Esophagus muscularis mucosa (tissue), 4 donors: ENCODE results near the gene NRARP.

Source experiments
- CTCF ChIP-seq, 3 experiments: fragments of 200-600 bp in 2 of 3; fragments of 450-650 bp in 1 of 3; sonication (generic) in 2 of 3; IDR thresholded peaks; one replicate each; pipeline ENCODE4 v1.5.1; 2017 to 2019; ENCODE audit warnings: antibody characterized with exemption in 3 of 3, mild to moderate bottlenecking in 2 of 3, moderate library complexity in 1 of 3
- EP300 ChIP-seq: sonication (generic); formaldehyde crosslinking; IDR thresholded peaks from one replicate; pipeline ENCODE4 v1.6.1; 2017; ENCODE audit warnings: antibody characterized with exemption
- POLR2A ChIP-seq: fragments of 450-650 bp; IDR thresholded peaks from one replicate; pipeline ENCODE4 v1.6.1; 2017; ENCODE audit warnings: antibody characterized with exemption, moderate library complexity, mild to moderate bottlenecking, low read depth
- POLR2AphosphoS5 ChIP-seq, 2 donors: sonication (generic); formaldehyde crosslinking; IDR thresholded peaks; one replicate each; pipeline ENCODE4 v1.6.1; 2017; ENCODE audit warnings: antibody characterized with exemption in 2 of 2

DNA sequence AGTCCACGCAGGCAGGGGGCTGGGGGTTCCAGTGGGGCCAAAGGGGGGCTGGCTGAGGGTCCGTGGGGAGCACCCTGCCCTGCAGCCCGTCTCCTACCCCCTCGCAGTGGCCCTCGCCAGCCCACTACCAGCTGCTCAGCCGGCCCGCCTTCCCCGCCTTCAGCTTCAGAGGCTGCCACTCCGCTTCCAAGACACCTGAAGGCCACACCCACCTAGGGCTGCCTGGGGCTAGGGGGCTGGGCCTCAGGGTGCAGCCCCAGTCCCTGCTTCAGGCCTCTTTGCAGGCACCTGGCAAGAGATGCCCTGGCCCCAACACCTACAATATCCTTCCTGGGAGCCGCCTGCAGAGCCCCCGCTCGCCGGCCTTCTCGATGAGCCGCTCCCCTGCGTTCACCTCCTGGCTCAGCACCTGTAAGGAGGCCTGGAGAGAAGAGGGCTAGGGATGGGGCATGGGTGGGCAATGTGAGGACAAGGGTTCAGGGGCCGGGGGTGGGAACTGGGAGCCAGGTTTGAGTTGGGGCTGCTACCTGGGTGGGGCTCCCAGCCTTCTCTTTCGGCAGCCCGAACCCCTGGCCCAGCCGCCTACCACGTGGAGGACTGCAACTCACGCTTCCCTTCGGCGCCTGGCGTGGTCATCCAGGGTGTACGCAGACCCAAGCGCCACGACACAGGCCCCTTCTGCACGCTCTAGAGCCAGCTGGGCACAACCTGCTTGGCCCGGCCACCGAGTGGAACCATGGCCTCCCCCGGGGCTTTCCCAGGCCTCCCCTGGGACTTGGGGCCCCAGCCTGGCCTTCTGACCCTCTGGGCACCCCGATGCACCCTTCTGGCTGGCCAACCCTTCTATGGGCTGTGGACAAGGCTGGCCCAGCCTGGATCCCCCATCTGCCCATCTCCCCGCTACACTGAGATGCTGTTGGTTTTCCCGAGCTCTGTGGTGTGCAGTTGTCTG, 49.2 kb downstream of the NRARP start:
- TF ChIP-seq EP300 (no peak), CTCF (IDR thresholded peaks at IDR 0.05) (no peak), POLR2A (no peak), POLR2AphosphoS5 (IDR thresholded peaks at IDR 0.05) (no peak)
